ENCODE measurements around the gene CNTN4.
"Not testable (repeated sequence)": the region's sequence is repeated elsewhere in the genome, so short reads cannot be mapped to it uniquely, and the experiment has no call there.

Gene CNTN4

GRCh38 chr3:2908693-2909351 is 810.2 kb downstream of the CNTN4 start:
- DNase-seq (ENCODE audit: low read depth) = no peak

DNA sequence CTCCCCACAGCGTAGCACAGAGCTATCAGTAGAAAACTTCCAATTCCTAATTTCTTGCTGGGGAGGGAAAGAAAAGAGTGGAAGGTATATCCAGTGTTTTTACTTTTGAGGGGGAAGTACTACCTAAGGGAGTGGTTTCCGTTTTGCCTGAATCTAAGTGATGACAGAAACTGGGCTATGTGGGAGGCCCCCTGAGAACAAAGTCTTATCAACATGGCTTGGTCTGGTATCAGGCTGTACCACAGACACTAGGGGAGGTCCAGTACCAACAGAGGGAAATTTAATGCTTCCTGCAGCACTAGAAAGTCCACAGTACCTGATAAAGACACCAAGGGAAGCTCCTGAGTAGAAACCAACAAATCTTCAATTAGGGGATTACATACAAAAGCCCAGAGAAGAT is 812.3 kb downstream of the CNTN4 start:
- DNase-seq (ENCODE audit: low read depth) = no peak

- DNase-seq (ENCODE audit: low read depth) = no peak
These were observed 817.2 kb downstream of the CNTN4 start for GRCh38 chr3:2915826-2916225.

- not testable (repeated sequence) for DNase-seq (ENCODE audit: low read depth)
These were observed 818.0 kb downstream of the CNTN4 start for GRCh38 chr3:2916640-2917039.

- DNase-seq (ENCODE audit: low read depth) = no peak
These were observed 821.4 kb downstream of the CNTN4 start for GRCh38 chr3:2920103-2920502.

- no peak for DNase-seq (ENCODE audit: low read depth)
These were observed 822.8 kb downstream of the CNTN4 start for GRCh38 chr3:2921452-2921851.

GRCh38 chr3:2921903-2922302 is 823.2 kb downstream of the CNTN4 start:
- no peak for DNase-seq (ENCODE audit: low read depth)

GRCh38 chr3:2923390-2923789 is 824.7 kb downstream of the CNTN4 start:
- DNase-seq (ENCODE audit: low read depth) = no peak

GRCh38 chr3:2927259-2927658 is 828.6 kb downstream of the CNTN4 start:
- no peak for DNase-seq (ENCODE audit: low read depth)

DNA sequence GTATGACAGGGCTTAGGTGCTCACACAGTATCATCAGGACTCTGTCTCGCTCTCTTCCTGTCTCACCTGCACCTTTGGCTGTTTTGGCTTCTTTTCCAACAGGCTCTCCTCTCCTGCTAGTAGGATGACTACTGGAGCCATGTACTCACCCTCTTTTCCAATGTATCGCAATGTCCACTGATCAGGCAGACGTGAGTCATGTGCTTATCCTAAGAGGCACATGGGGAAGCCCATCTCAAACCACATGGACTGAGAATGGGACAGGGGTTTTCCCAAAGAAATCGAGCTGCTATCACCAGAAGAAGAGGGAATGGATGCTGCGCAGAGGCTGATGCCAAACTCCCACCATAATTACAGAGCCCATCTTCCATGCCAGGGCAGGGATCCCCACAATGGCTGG is 830.9 kb downstream of the CNTN4 start:
- DNase-seq (ENCODE audit: low read depth) = no peak

DNA sequence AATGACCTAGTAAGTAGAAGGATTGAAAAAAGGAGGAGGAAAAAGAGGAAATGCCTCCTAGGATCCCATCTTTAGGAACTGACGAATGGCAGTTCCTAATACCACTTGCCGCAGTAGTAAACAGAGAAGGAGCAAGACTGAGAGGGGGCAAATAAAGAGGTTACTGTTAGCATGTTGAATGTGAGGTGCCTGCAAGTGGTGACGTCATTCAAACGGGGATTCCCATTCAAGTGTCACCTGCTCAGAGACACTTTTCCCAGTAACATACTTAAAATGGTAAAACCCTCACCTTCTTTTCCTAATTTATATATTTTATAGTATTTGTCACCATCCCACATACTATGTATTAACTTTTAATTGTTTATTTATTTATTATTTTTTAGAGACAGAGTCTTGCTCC is 832.6 kb downstream of the CNTN4 start:
- DNase-seq (ENCODE audit: low read depth) = no peak

DNA sequence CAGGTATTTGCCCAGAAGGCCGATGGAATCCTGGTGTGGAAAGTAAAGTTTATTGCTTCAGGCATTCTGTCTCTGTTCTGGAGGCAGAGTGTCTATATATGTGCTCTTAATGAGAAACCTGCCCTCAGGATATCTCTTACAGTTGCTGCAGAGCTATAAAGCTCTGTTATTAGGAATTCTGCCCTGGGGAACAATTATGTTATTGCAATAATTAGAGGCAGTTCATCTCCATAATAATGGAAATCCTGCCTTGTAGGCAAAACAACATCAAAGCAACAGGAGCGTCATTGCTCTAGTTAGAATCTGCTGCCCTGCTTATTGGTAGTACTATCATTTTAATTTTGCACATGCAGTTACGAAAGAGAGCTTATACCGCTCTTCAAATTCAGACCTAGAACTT is 835.9 kb downstream of the CNTN4 start:
- no peak for DNase-seq (ENCODE audit: low read depth)

DNA sequence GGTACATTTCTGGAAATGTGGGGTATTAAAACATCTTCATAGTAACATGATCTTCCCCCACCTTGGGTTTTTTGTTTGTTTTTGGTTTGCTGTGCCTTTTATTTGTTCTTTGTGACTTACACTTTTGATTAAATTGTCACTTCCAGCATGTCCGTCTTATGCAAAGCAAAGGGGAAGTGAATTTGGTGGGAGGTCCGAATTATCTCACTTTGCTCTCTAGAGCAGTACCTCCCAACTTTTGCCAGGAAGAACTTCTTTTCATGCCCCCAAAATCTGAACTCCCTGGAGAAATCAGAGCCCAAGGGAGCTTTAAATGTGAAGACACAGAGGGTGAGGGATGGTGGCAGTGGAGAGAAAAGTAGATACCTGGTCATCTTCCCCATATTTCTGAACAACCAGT is 838.4 kb downstream of the CNTN4 start:
- no peak for DNase-seq (ENCODE audit: low read depth)

GRCh38 chr3:2937592-2937991 is 838.9 kb downstream of the CNTN4 start:
- DNase-seq (ENCODE audit: low read depth) = no peak

GRCh38 chr3:2938711-2939110 is 840.0 kb downstream of the CNTN4 start:
- no peak for DNase-seq (ENCODE audit: low read depth)

- no peak for DNase-seq (ENCODE audit: low read depth)
These were observed 841.4 kb downstream of the CNTN4 start for GRCh38 chr3:2940062-2940461.

- no peak for DNase-seq (ENCODE audit: low read depth)
These were observed 846.0 kb downstream of the CNTN4 start for GRCh38 chr3:2944628-2945027.

DNA sequence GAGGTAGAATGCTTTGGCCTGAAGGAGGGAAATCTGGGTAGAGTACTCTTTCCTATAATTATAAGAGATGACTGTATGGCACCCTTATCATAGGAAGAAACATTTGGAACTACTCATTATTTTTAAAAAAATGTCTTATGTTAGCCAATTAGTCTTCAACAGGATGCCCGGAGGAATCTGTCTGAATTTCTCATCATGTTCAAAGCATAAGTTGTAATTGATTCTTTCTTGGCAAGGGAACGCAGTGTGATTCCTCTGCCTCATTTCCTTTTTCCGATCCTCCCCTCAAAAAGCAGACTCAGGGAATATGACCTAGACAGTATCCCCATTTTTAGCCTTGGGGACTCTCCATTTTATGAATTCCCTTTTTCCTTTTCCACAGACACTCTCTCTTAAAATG is 846.5 kb downstream of the CNTN4 start:
- no peak for DNase-seq (ENCODE audit: low read depth)

GRCh38 chr3:2947536-2947935 is 848.9 kb downstream of the CNTN4 start:
- DNase-seq (ENCODE audit: low read depth) = no peak

- no peak for DNase-seq (ENCODE audit: low read depth)
These were observed 850.2 kb downstream of the CNTN4 start for GRCh38 chr3:2948882-2949281.

GRCh38 chr3:2950159-2950558 is 851.5 kb downstream of the CNTN4 start:
- DNase-seq (ENCODE audit: low read depth) = no peak

DNA sequence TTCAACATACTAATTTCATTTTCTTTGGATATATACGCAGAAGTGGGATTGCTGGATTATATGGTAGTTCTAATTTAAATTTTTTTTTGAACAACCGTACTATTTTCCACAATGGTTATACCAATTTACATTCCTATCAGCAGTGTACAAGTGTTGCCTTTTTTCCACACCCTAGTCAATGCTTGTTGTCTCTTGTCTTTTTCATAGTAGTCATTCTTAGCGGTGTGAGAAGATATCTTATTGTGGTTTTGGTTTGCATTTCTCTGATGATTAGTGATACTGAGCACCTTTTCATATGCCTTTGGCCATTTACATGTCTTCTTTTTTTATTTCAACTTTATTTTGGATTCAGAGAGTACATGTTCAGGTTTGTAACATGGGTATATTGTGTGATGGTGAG is 858.4 kb downstream of the CNTN4 start:
- no peak for DNase-seq (ENCODE audit: low read depth)

- no peak for DNase-seq (ENCODE audit: low read depth)
These were observed 859.9 kb downstream of the CNTN4 start for GRCh38 chr3:2958551-2958950.

DNA sequence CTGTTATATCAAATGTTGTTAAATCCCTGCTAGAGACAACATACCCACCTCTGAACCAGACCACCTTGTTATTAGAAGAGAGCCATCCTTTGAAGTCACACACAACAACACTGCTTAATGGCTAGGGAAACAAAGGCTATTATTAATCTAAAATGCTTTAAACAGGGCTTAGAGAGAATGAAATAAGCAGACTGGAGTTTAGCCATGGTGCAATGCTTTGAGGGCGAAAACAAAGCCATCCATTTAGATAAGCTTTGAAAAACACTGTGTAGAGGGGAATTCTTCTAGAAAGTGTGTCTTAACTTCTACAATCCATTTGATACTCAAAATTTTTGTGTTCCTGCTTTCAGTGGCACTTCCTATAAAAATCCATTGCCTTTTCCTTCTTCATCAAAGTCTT is 862.9 kb downstream of the CNTN4 start:
- DNase-seq (ENCODE audit: low read depth) = no peak

GRCh38 chr3:2967871-2968270 is 869.2 kb downstream of the CNTN4 start:
- DNase-seq (ENCODE audit: low read depth) = no peak

All from stimulated activated CD8-positive, alpha-beta memory T cell treated with anti-CD3 and anti-CD28 coated beads, Interleukin-12 subunit alpha, Interleukin-12 subunit beta, amount 100 ng/mL, for 1 hour (primary cell).